Measurements from ENCODE around the gene KIF22.

DNA sequence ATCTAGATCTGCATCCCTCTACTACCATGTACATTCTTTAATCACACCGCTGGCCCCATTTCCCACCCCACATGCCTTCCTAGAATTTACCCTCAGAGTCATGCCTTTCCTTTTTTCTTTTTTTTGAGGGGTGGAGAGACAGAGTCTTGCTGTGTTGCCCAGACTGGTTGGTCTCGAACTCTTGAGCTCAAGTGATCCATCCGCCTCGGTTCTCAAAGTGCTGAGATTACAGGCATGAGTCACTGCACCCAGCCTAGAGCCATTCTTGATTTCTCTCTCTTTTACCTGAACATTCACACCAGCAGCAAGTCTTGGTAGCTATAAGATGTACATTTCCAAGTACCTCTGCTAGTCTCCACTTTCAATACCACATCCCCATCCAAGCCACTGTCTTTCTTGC is 27.5 kb downstream of the KIF22 start:
- no peak for TF ChIP-seq EZH2 (IDR thresholded peaks at IDR 0.05; ENCODE audit: insufficient read depth, low read length)
- TF ChIP-seq CTCF (IDR thresholded peaks at IDR 0.05; ENCODE audit: insufficient read depth, low read depth, low read length) = no peak

Measured in astrocyte (in vitro differentiated cells and primary cell).